Measurements from ENCODE around the gene SIGLEC5. TPM values are rescaled to one million over a fixed set of nuclear protein-coding genes. Genes with fewer than 3 reads are reported as not detected.
"Not testable (repeated sequence)": the region's sequence is repeated elsewhere in the genome, so short reads cannot be mapped to it uniquely, and the experiment has no call there.

The SIGLEC5 gene, protein sequence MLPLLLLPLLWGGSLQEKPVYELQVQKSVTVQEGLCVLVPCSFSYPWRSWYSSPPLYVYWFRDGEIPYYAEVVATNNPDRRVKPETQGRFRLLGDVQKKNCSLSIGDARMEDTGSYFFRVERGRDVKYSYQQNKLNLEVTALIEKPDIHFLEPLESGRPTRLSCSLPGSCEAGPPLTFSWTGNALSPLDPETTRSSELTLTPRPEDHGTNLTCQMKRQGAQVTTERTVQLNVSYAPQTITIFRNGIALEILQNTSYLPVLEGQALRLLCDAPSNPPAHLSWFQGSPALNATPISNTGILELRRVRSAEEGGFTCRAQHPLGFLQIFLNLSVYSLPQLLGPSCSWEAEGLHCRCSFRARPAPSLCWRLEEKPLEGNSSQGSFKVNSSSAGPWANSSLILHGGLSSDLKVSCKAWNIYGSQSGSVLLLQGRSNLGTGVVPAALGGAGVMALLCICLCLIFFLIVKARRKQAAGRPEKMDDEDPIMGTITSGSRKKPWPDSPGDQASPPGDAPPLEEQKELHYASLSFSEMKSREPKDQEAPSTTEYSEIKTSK
- total RNA-seq (2016; rRNA removed; fragmentation: Illumina TruSeq; extraction: Trizol) (not detected in 2 replicates), polyA plus RNA-seq (2011; rRNA removed) (not detected in 2 replicates), polyA minus RNA-seq (2011; rRNA and poly(A)+ RNA removed; ENCODE audit: low replicate concordance) (not detected in 2 replicates), Bru-seq, nascent RNA (not detected), BruChase-seq, experiment 1, labeled RNA remaining after a 6-hour chase (not detected), BruChase-seq, experiment 2, labeled RNA remaining after a 2-hour chase (not detected)
- not detected in 2 replicates for total RNA-seq (2016; cell fraction: cytosol; rRNA removed; fragmentation: Illumina TruSeq; extraction: Trizol; ENCODE audit: low read depth)
- not detected in 2 replicates for total RNA-seq (2016; cell fraction: insoluble cytoplasmic fraction; rRNA removed; fragmentation: Illumina TruSeq; extraction: Trizol)
- total RNA-seq (2016; cell fraction: membrane; rRNA removed; fragmentation: Illumina TruSeq; extraction: Trizol), result not detected in 2 replicates
- not detected in 2 replicates for total RNA-seq (2016; cell fraction: nucleus; rRNA removed; fragmentation: Illumina TruSeq; extraction: Trizol)
- polyA plus RNA-seq (2011; cell fraction: cytosol; rRNA removed), result not detected in 2 replicates
- polyA plus RNA-seq (2011; cell fraction: nucleus; rRNA removed), result not detected in 2 replicates
- not detected in 2 replicates for polyA plus RNA-seq (2012)
- not detected in 2 replicates for polyA plus RNA-seq (2016; cell fraction: cytosol; fragmentation: Illumina TruSeq; extraction: Trizol; ENCODE audit: low read depth)
- polyA plus RNA-seq (2016; cell fraction: insoluble cytoplasmic fraction; fragmentation: Illumina TruSeq; extraction: Trizol; ENCODE audit: low read depth), result not detected in 2 replicates
- not detected in 2 replicates for polyA plus RNA-seq (2016; cell fraction: membrane; fragmentation: Illumina TruSeq; extraction: Trizol; ENCODE audit: low read depth)
- polyA plus RNA-seq (2016; cell fraction: nucleus; fragmentation: Illumina TruSeq; extraction: Trizol; ENCODE audit: insufficient read depth, low read depth), result not detected in 2 replicates
- polyA minus RNA-seq (2011; cell fraction: cytosol; rRNA and poly(A)+ RNA removed), result not detected in 2 replicates
- not detected in 2 replicates for polyA minus RNA-seq (2011; cell fraction: nucleus; rRNA and poly(A)+ RNA removed)
- long read RNA-seq, experiment 1, result 0 reads
- long read RNA-seq, experiment 2, result 0 reads

DNA sequence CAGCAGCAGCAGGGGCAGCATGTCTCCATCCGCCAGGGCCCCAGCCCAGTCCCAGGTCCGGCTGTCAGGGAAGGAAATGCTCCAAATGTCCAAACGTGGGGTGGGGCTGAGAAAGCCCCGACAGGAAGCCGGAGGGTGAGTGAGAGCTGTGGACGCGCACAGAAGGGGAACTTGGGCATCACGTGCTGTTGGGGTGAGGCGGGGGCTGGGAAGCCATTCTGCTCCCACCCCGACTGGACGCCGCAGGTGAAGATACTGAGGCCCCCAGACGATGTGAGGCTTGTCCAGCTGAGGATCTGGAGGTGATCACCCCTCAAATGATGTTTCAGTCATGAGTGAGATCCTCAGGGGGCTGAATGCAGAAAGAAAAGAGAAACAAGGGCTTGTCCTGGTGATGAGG, at the start of gene SIGLEC5:
TSS of gene SIGLEC5 (minus strand) at position 87 of the 400 bp plus-strand sequence. CDS start at position 21, 66 bp downstream.
- H3K36me3 ChIP-seq (replicated peaks in 1 of 2; ENCODE audit: control insufficient read depth in 1 of 2, insufficient read depth in 2 of 2, low read length in 2 of 2); ATAC-seq; H4K20me1 ChIP-seq (ENCODE audit: insufficient read depth, low read length); intact Hi-C loops (cut with micrococcal nuclease; ENCODE audit: unreplicated experiment); H3K4me1 ChIP-seq (ENCODE audit: insufficient read depth, low read length); FAIRE-seq; POLR2A ChIA-PET; H3K4me2 ChIP-seq (ENCODE audit: low read depth, low read length); DNase-seq (ENCODE audit: low spot score); H3K79me2 ChIP-seq (ENCODE audit: insufficient read depth, low read length); BruUV-seq (replicated peaks); H3K9ac ChIP-seq (ENCODE audit: insufficient read depth, low read depth, low read length); H3K9me3 ChIP-seq (ENCODE audit: low read length); H3K4me3 ChIP-seq (replicated peaks in 1 of 3; ENCODE audit: insufficient read depth in 1 of 3, low read depth in 2 of 3, low read length in 3 of 3); H3K27ac ChIP-seq (ENCODE audit: extremely low read length, insufficient read depth, low read length); H2AFZ ChIP-seq (ENCODE audit: low read length); CTCF ChIA-PET (ENCODE audit: low intra/inter-chr PET ratio, low total read pairs): not testable (repeated sequence)
- 21% methylated on average over 10 of the region's 13 CpGs for WGBS (ENCODE audit: low lambda C conversion rate)
- peaks cover 0 to 32% of the 10 kb centered on the region in 2 experiments; a peak in 4 of 5 replicates for H3K27me3 ChIP-seq (ENCODE audit: control insufficient read depth in 1 of 2, insufficient read depth in 2 of 2, low read length in 2 of 2)
- in situ Hi-C loops (cut with HindIII; ENCODE audit: extremely low pct_ligation_motif_present, low pct_unique_long_range_greater_than_20kb), result loop anchor here (25.0 kb wide), 1 partner anchor 343 kb away; no protein-coding TSS in a partner anchor

DNA sequence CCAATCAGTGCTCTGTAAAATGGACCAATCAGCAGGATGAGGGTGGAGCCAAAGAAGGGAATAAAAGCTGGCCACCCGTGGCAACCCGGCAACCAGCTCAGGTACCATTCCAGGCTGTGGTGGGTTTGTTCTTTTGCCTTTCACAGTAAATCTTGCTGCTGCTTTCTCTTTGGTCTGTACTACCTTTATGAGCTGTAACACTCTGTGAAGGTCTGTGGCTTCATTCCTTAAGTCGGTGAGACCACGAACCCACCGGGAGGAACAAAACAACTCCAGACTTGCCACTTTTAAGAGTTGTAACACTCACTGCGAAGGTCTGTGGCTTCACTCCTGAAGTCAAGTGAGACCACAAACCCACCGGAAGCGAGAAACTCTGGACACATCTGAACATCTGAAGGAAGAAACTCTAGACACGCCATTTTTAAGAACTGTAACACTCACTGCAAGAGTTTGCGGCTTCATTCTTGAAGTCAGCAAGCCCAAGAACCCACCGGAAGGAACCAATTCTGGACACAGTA, 46.4 kb upstream of the SIGLEC5 start:
- Histone ChIP-seq H4K20me1 (ENCODE audit: insufficient read depth, low read length) (no peaks in the 10 kb centered on the region), H2AFZ (ENCODE audit: low read length) (no peak overlapping the region), H3K4me3 (replicated peaks in 1 of 3; ENCODE audit: insufficient read depth in 1 of 3, low read depth in 2 of 3, low read length in 3 of 3) (no peak overlapping the region), H3K9ac (ENCODE audit: insufficient read depth, low read depth, low read length) (no peak overlapping the region), H3K4me2 (ENCODE audit: low read depth, low read length) (no peak overlapping the region), H3K79me2 (ENCODE audit: insufficient read depth, low read length) (no peaks in the 10 kb centered on the region), H3K27me3 (ENCODE audit: control insufficient read depth in 1 of 2, insufficient read depth in 2 of 2, low read length in 2 of 2) (no peaks in the 10 kb centered on the region), H3K36me3 (replicated peaks in 1 of 2; ENCODE audit: control insufficient read depth in 1 of 2, insufficient read depth in 2 of 2, low read length in 2 of 2) (no peaks in the 10 kb centered on the region), H3K9me3 (ENCODE audit: low read length) (no peaks in the 10 kb centered on the region; the same call in 1 of the 2 replicates), H3K27ac (ENCODE audit: extremely low read length, insufficient read depth, low read length) (no peak overlapping the region), H3K4me1 (ENCODE audit: insufficient read depth, low read length) (no peaks in the 10 kb centered on the region)
- in situ Hi-C loops (cut with HindIII; ENCODE audit: extremely low pct_ligation_motif_present, low pct_unique_long_range_greater_than_20kb) (no loop called here), intact Hi-C loops (cut with micrococcal nuclease; ENCODE audit: unreplicated experiment) (no loop called here)
- CTCF ChIA-PET (ENCODE audit: low intra/inter-chr PET ratio, low total read pairs), result no interaction called here
- TF ChIP-seq RXRA (CRISPR knock-in tag; IDR thresholded peaks at IDR 0.05), result no peak
- no peak for TF ChIP-seq NCOA1 (CRISPR knock-in tag; IDR thresholded peaks at IDR 0.05)
- TF ChIP-seq FOSL1 (CRISPR knock-in tag; IDR thresholded peaks at IDR 0.05; ENCODE audit: borderline replicate concordance), result no peak
- no peak for TF ChIP-seq SSRP1 (CRISPR knock-in tag; IDR thresholded peaks at IDR 0.05)
- TF ChIP-seq SIX4 (CRISPR knock-in tag; IDR thresholded peaks at IDR 0.05), result no peak
- no peak for TF ChIP-seq ZNF780A (CRISPR knock-in tag; IDR thresholded peaks at IDR 0.05)
- TF ChIP-seq SMAD9 (CRISPR knock-in tag; IDR thresholded peaks at IDR 0.05), result no peak
- TF ChIP-seq XRCC5 (optimal IDR thresholded peaks at IDR 0.05; ENCODE audit: low read length), result no peak
- TF ChIP-seq, protein P1, sequence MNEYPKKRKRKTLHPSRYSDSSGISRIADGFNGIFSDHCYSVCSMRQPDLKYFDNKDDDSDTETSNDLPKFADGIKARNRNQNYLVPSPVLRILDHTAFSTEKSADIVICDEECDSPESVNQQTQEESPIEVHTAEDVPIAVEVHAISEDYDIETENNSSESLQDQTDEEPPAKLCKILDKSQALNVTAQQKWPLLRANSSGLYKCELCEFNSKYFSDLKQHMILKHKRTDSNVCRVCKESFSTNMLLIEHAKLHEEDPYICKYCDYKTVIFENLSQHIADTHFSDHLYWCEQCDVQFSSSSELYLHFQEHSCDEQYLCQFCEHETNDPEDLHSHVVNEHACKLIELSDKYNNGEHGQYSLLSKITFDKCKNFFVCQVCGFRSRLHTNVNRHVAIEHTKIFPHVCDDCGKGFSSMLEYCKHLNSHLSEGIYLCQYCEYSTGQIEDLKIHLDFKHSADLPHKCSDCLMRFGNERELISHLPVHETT (CRISPR knock-in tag; conservative IDR thresholded peaks at IDR 0.05), result no peak
- TF ChIP-seq, protein P2, sequence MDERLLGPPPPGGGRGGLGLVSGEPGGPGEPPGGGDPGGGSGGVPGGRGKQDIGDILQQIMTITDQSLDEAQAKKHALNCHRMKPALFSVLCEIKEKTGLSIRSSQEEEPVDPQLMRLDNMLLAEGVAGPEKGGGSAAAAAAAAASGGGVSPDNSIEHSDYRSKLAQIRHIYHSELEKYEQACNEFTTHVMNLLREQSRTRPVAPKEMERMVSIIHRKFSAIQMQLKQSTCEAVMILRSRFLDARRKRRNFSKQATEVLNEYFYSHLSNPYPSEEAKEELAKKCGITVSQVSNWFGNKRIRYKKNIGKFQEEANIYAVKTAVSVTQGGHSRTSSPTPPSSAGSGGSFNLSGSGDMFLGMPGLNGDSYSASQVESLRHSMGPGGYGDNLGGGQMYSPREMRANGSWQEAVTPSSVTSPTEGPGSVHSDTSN (CRISPR knock-in tag; IDR thresholded peaks at IDR 0.05), result no peak
- no peak for TF ChIP-seq ZMYM3 (CRISPR knock-in tag; IDR thresholded peaks at IDR 0.05)
- no TSS peak for BruUV-seq (replicated peaks)
- no peak for DNase-seq (ENCODE audit: low spot score)
- POLR2A ChIA-PET, result no interaction called here
- 48% methylated on average over 10 of the region's 11 CpGs for WGBS (ENCODE audit: low lambda C conversion rate)
- no peak for FAIRE-seq
- ATAC-seq, result no peak
